ENCODE measurements around the gene AUTS2. TPM values are rescaled to one million over a fixed set of nuclear protein-coding genes. Genes with fewer than 3 reads are reported as not detected.

Gene AUTS2
- total RNA-seq, 1 donor from 2014 or later, result 53.0 TPM

- no peak for DNase-seq (ENCODE audit: extremely low spot score in 2 of 2)
- TF ChIP-seq POLR2A (IDR thresholded peaks at IDR 0.05) (no peak), CTCF (IDR thresholded peaks at IDR 0.05) (no peak), POLR2AphosphoS5 (IDR thresholded peaks at IDR 0.05; ENCODE audit: insufficient read depth in 1 of 2, low read depth in 1 of 2) (no peak)
- H3K36me3 ChIP-seq, result no peaks in the 10 kb centered on the region
- no peaks in the 10 kb centered on the region for H3K4me1 ChIP-seq
- H3K9me3 ChIP-seq, result no peaks in the 10 kb centered on the region
- no peaks in the 10 kb centered on the region for H3K27me3 ChIP-seq
- intact Hi-C loops (cut with DNase I), result no loop called here
- no peak overlapping the region for H3K27ac ChIP-seq
- no peak overlapping the region for H3K4me3 ChIP-seq
Observed at GRCh38 chr7:69790977-69791724, 192.9 kb downstream of the AUTS2 start.

GRCh38 chr7:69791739-69792138, 193.5 kb downstream of the AUTS2 start:
- TF ChIP-seq POLR2AphosphoS5 (IDR thresholded peaks at IDR 0.05; ENCODE audit: insufficient read depth in 1 of 2, low read depth in 1 of 2) (no peak), CTCF (IDR thresholded peaks at IDR 0.05) (no peak), POLR2A (IDR thresholded peaks at IDR 0.05) (no peak)

GRCh38 chr7:69795932-69796331, 197.7 kb downstream of the AUTS2 start:
- TF ChIP-seq CTCF (IDR thresholded peaks at IDR 0.05) (no peak), POLR2AphosphoS5 (IDR thresholded peaks at IDR 0.05; ENCODE audit: insufficient read depth in 1 of 2, low read depth in 1 of 2) (no peak), POLR2A (IDR thresholded peaks at IDR 0.05) (no peak)

More at GRCh38 chr7:69791739-69792138, 193.5 kb downstream of the AUTS2 start:
- Histone ChIP-seq H3K4me1 (no peaks in the 10 kb centered on the region), H3K36me3 (no peaks in the 10 kb centered on the region), H3K27me3 (no peaks in the 10 kb centered on the region), H3K27ac (no peak overlapping the region), H3K9me3 (no peaks in the 10 kb centered on the region), H3K4me3 (no peak overlapping the region)
- intact Hi-C loops (cut with DNase I), result no loop called here
- DNase-seq (ENCODE audit: extremely low spot score in 2 of 2), result no peak

GRCh38 chr7:69796416-69796815, 198.1 kb downstream of the AUTS2 start:
- intact Hi-C loops (cut with DNase I), result no loop called here
- Histone ChIP-seq H3K9me3 (no peaks in the 10 kb centered on the region), H3K4me1 (peaks cover 8% of the 10 kb centered on the region), H3K27me3 (no peaks in the 10 kb centered on the region), H3K4me3 (no peak overlapping the region), H3K36me3 (no peaks in the 10 kb centered on the region), H3K27ac (no peak overlapping the region)
- no peak for DNase-seq (ENCODE audit: extremely low spot score in 2 of 2)
- TF ChIP-seq POLR2AphosphoS5 (IDR thresholded peaks at IDR 0.05; ENCODE audit: insufficient read depth in 1 of 2, low read depth in 1 of 2) (no peak), CTCF (IDR thresholded peaks at IDR 0.05) (no peak), POLR2A (IDR thresholded peaks at IDR 0.05) (no peak)

More at GRCh38 chr7:69795932-69796331, 197.7 kb downstream of the AUTS2 start:
- no peaks in the 10 kb centered on the region for H3K36me3 ChIP-seq
- no peak overlapping the region for H3K4me3 ChIP-seq
- intact Hi-C loops (cut with DNase I), result no loop called here
- no peaks in the 10 kb centered on the region for H3K9me3 ChIP-seq
- H3K27ac ChIP-seq, result no peak overlapping the region
- H3K27me3 ChIP-seq, result no peaks in the 10 kb centered on the region
- no peak for DNase-seq (ENCODE audit: extremely low spot score in 2 of 2)
- peaks cover 8% of the 10 kb centered on the region for H3K4me1 ChIP-seq

- DNase-seq (ENCODE audit: extremely low spot score in 2 of 2), result no peak
- H3K36me3 ChIP-seq, result no peaks in the 10 kb centered on the region
- no peaks in the 10 kb centered on the region for H3K9me3 ChIP-seq
- no peak overlapping the region for H3K4me3 ChIP-seq
- no peaks in the 10 kb centered on the region for H3K27me3 ChIP-seq
- TF ChIP-seq POLR2AphosphoS5 (IDR thresholded peaks at IDR 0.05; ENCODE audit: insufficient read depth in 1 of 2, low read depth in 1 of 2) (no peak), POLR2A (IDR thresholded peaks at IDR 0.05) (no peak), CTCF (IDR thresholded peaks at IDR 0.05) (no peak)
- H3K4me1 ChIP-seq, result peaks cover 8% of the 10 kb centered on the region
- H3K27ac ChIP-seq, result no peak overlapping the region
- intact Hi-C loops (cut with DNase I), result no loop called here
Observed at GRCh38 chr7:69799048-69799697, 200.9 kb downstream of the AUTS2 start.

All from vagina (tissue), 2 donors.